ENCODE data around the gene C1orf198. TPM values are rescaled to one million over a fixed set of nuclear protein-coding genes. Genes with fewer than 3 reads are reported as not detected.

The C1orf198 gene
- total RNA-seq, 2 donors from 2014 or later: 3.7 to 20.6 TPM

DNA sequence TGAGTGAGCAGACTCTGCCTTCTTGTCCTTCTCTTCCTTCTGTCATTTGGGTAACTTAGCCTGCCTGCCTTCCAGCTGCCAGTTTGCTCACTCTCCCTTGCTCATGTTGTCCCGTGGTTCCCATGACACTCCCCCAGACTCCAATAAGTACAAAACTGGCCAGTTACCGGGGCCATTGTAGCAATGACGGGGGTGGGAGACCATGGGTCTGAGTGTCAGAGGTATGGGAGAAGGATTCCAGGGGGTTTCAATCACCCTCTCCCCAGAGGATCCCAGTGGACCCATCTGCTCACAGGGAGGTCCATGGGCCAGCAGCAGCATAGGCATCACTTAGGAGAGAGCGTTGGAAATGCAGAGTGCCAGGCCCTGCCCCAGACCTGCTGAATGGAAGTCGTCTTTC, 69.8 kb downstream of the C1orf198 start:
- no peaks in the 10 kb centered on the region for H3K9me3 ChIP-seq (ENCODE audit: control insufficient read depth, low read length, poor library complexity, severe bottlenecking)
- peaks cover 2% of the 10 kb centered on the region for H3K36me3 Mint-ChIP-seq (ENCODE audit: low read depth)
- peaks cover 57% of the 10 kb centered on the region for H3K27me3 Mint-ChIP-seq
- ATAC-seq (no peak), DNase-seq (no peak)
- H3K4me3 Mint-ChIP-seq: no peak overlapping the region
- peaks cover 4% of the 10 kb centered on the region for H3K4me1 Mint-ChIP-seq
- no peak overlapping the region for H3K27ac Mint-ChIP-seq

DNA sequence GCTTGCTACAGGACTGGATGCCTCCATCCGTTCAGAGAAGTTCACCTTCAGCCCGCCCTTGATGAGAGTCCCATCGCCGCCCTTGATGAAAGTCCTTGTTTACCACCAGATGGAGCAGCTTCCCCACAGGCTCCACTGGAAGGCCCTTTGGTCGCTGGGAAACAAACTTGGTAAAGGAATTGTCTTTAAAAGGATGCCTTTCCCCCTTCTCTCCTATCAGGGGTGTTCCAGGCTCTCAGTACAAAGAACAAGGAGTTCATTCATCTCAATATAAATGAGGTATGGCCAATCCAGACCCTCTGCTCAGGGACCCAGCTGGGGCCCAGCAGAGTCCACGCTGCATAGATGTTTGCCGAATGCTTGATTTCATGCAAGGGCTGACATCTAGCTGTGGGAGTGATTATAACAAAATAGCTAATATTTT, 70.4 kb downstream of the C1orf198 start:
- no peaks in the 10 kb centered on the region for H3K9me3 ChIP-seq (ENCODE audit: control insufficient read depth, low read length, poor library complexity, severe bottlenecking)
- peaks cover 2% of the 10 kb centered on the region for H3K36me3 Mint-ChIP-seq (ENCODE audit: low read depth)
- DNase-seq (no peak), ATAC-seq (no peak)
- peaks cover 6% of the 10 kb centered on the region for H3K4me1 Mint-ChIP-seq
- H3K4me3 Mint-ChIP-seq: no peak overlapping the region
- H3K27ac Mint-ChIP-seq: no peak overlapping the region
- peaks cover 62% of the 10 kb centered on the region for H3K27me3 Mint-ChIP-seq

DNA sequence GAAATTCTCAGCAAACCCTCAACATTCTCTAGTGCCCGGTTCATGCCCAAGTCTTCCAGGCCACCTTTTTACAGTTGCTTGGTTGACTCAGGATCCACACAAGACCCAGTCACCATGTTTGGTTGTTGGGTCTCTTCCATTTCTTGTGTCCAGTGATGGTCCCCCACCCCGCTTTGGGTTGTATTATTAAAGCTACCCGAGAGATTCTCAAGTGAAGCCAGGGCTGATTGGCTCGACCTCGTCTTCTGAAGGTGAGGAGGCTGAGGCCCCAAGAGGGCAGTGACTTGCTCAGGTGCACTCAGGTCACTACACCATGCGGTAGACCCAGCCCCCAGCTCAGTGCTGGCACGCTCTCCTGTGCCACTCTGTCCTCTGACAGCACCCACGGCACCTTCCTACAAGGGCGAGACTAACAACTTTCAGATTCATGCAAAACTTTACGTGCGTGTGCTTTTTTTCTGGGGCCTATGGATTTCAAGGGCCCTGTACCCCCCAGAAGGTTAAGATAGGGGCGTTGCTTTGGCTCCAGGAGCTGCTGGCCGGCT, 70.9 kb downstream of the C1orf198 start:
- H3K4me3 Mint-ChIP-seq: no peak overlapping the region
- peaks cover 6% of the 10 kb centered on the region for H3K4me1 Mint-ChIP-seq
- peaks cover 2% of the 10 kb centered on the region for H3K36me3 Mint-ChIP-seq (ENCODE audit: low read depth)
- no peaks in the 10 kb centered on the region for H3K9me3 ChIP-seq (ENCODE audit: control insufficient read depth, low read length, poor library complexity, severe bottlenecking)
- DNase-seq: no peak
- peaks cover 66% of the 10 kb centered on the region for H3K27me3 Mint-ChIP-seq
- no peak overlapping the region for H3K27ac Mint-ChIP-seq
- no peak for ATAC-seq

DNA sequence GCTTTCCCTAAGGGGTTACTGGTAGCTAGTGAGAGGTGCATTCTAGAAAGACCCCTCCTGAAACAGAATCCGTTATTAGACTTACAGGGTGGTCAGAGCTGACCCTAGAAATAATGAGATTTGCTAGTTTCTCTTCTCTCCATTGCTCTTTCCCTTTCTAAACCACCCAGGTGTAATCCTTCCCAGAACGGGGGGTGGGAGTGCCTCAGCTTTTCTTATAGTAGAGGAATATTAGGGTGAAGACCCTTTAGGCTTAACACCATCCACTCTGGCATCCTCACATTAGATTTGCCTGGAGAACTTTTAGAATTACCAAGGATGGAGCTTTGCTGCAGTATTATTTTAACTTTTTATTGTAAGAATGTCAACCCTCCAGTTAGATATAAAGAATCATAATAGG, 71.7 kb downstream of the C1orf198 start:
- no peaks in the 10 kb centered on the region for H3K9me3 ChIP-seq (ENCODE audit: control insufficient read depth, low read length, poor library complexity, severe bottlenecking)
- DNase-seq: no peak
- peaks cover 6% of the 10 kb centered on the region for H3K4me1 Mint-ChIP-seq

DNA sequence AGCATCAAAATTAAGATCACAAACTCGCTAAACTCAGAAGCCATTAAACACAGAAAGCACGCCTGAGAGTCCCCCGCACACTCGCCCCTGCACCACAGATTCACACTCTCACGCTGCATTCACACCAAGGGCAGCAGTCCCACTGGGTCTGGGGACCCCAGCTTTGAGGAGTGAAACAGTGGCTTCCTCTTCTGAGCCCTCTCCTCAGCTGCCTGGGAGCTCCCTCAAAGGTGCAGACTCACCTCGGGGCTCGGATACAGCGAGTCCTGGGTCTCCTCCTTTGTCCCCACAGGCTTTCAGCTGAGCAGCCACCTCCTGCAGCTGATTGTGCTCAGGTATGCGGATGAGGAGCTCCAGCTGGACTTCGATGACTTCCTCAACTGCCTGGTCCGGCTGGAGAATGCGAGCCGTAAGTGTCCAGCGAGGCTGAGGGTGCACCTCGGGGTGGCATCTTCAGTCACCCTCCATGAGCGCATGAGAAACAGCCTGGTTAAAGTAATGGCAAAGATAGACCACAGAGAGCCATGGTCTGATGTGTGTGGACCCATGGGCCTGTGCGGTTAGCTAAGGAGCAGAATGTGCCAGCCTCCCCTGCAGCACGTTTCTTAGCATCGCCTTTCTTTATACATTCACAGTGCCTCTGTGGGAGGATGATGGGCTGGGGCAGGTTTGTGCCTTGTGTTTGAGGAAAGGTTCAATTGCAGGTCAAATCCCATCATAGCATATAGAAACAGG, 73.3 kb downstream of the C1orf198 start:
- no peak overlapping the region for H3K27ac Mint-ChIP-seq
- H3K36me3 Mint-ChIP-seq (ENCODE audit: low read depth): no peaks in the 10 kb centered on the region
- peaks cover 7% of the 10 kb centered on the region for H3K4me1 Mint-ChIP-seq
- H3K27me3 Mint-ChIP-seq: peaks cover 62% of the 10 kb centered on the region
- H3K9me3 ChIP-seq (ENCODE audit: control insufficient read depth, low read length, poor library complexity, severe bottlenecking): no peaks in the 10 kb centered on the region
- ATAC-seq: no peak
- no peak for DNase-seq
- H3K4me3 Mint-ChIP-seq: no peak overlapping the region

More for the DNA sequence above, 71.7 kb downstream of the C1orf198 start:
- Mint-ChIP-seq H3K27ac (no peak overlapping the region), H3K4me3 (no peak overlapping the region), H3K27me3 (peaks cover 67% of the 10 kb centered on the region), H3K36me3 (ENCODE audit: low read depth) (peaks cover under 1% of the 10 kb centered on the region)
- no peak for ATAC-seq

DNA sequence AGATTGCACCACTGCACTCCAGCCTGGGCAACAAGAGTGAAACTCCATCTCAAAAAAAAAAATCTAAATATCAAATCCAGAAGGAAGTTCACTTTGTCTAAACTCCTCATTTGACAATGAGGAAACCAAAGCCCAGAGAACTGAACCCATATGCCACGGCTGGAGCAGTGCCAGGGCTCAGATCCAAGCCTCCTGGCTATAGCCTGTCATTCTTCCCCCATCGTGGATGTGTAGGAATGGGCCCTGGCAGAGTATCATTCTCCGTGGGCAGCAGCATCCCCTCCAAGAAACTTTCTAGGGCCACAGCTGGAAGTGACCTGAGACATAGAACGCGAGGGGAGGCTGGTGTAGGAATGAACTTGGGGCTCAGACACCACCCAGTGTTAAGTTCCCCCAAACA, 73.9 kb downstream of the C1orf198 start:
- H3K27me3 Mint-ChIP-seq: peaks cover 63% of the 10 kb centered on the region
- ATAC-seq: no peak
- H3K9me3 ChIP-seq (ENCODE audit: control insufficient read depth, low read length, poor library complexity, severe bottlenecking): no peaks in the 10 kb centered on the region
- peaks cover 7% of the 10 kb centered on the region for H3K4me1 Mint-ChIP-seq
- no peak overlapping the region for H3K4me3 Mint-ChIP-seq
- H3K27ac Mint-ChIP-seq: no peak overlapping the region
- H3K36me3 Mint-ChIP-seq (ENCODE audit: low read depth): no peaks in the 10 kb centered on the region
- DNase-seq: no peak

DNA sequence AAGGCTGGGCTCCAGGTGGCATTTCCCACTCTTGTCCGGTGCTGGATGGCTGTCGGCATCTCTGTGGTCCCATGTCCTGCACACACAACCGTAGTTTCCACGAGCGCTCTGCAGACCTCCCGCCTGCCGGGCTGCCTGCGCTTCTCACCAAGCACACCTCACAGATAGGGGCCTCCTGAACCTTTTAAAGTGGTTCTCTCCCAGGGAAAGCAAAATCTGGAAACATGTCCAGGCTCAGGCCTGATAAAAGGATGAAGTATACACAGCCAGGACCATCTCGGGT, 74.9 kb downstream of the C1orf198 start:
- Mint-ChIP-seq H3K27ac (no peak overlapping the region), H3K36me3 (ENCODE audit: low read depth) (no peaks in the 10 kb centered on the region)
- no peak for ATAC-seq

DNA sequence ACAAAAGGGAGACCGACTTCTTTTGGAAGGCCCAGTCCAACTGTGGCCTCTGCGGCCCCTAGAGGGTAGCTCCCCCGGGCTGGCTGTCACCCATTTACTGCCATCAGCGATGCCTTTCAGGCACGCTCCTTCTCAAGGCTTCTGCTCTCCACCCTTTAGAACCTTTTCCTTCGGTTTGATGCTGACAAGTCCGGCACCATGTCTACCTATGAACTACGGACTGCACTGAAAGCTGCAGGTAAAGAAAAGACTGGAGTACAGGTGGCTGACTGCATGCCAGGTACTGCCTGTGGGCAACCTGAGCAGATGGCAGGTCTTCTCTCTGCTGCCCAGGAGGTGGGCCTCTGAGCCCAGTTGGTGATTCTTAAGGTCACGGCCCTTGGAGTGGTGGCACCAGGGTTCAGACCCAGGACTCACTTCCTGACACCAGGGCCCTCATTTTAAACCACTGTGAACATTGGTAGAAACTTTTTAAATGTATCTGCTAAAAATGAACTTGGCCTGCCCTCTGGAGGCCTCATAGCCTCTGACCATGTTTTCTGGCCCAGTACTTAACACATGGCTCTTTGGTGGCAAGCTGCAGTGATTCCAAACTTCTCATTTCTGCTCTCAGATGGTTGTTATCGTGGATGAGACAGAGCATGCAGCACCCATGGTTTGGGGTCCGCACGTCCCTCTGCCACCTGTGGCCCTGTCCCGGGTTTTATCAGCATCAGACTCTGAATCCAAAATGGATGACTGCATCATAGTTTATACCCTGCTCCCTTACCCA, 75.4 kb downstream of the C1orf198 start:
- H3K4me3 Mint-ChIP-seq: no peak overlapping the region
- H3K36me3 Mint-ChIP-seq (ENCODE audit: low read depth): no peaks in the 10 kb centered on the region
- ATAC-seq: no peak
- no peak overlapping the region for H3K27ac Mint-ChIP-seq
- H3K4me1 Mint-ChIP-seq: peaks cover 5% of the 10 kb centered on the region
- H3K9me3 ChIP-seq (ENCODE audit: control insufficient read depth, low read length, poor library complexity, severe bottlenecking): no peaks in the 10 kb centered on the region
- peaks cover 61% of the 10 kb centered on the region for H3K27me3 Mint-ChIP-seq
- DNase-seq: no peak

More for the DNA sequence above, 74.9 kb downstream of the C1orf198 start:
- H3K27me3 Mint-ChIP-seq: peaks cover 60% of the 10 kb centered on the region
- H3K4me3 Mint-ChIP-seq: no peak overlapping the region
- peaks cover 5% of the 10 kb centered on the region for H3K4me1 Mint-ChIP-seq
- no peaks in the 10 kb centered on the region for H3K9me3 ChIP-seq (ENCODE audit: control insufficient read depth, low read length, poor library complexity, severe bottlenecking)
- DNase-seq: no peak

DNA sequence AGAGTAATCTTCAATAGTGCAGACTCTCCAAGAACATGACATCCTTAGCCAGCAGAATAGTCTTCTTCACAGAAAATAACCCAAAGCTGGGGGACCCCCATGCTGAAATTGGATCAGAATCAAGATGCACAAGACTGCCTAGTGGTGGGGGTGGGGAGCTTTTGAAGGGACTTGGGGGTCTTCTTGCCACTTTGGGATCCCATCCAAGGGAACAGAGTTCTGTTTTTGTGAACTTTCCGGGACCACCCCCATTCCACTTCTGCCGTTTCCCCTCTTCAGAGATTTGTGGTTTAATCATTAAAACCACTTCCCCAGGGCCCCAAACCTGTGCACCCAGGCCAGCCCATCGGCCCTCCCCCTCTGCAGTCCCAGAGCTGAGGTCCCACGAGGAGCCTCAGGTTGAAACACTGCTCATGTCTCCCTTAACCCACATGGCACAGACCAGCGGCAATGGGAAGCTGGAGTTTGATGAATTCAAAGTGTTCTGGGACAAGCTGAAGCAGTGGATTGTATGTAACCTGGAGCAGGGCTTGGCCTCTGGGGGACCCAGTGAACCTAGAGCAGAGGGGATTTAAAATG, 76.2 kb downstream of the C1orf198 start:
- ATAC-seq: no peak
- peaks cover 59% of the 10 kb centered on the region for H3K27me3 Mint-ChIP-seq
- H3K36me3 Mint-ChIP-seq (ENCODE audit: low read depth): no peaks in the 10 kb centered on the region
- no peak for DNase-seq
- H3K4me3 Mint-ChIP-seq: no peak overlapping the region
- H3K9me3 ChIP-seq (ENCODE audit: control insufficient read depth, low read length, poor library complexity, severe bottlenecking): no peaks in the 10 kb centered on the region
- H3K4me1 Mint-ChIP-seq: peaks cover 5% of the 10 kb centered on the region
- H3K27ac Mint-ChIP-seq: no peak overlapping the region

DNA sequence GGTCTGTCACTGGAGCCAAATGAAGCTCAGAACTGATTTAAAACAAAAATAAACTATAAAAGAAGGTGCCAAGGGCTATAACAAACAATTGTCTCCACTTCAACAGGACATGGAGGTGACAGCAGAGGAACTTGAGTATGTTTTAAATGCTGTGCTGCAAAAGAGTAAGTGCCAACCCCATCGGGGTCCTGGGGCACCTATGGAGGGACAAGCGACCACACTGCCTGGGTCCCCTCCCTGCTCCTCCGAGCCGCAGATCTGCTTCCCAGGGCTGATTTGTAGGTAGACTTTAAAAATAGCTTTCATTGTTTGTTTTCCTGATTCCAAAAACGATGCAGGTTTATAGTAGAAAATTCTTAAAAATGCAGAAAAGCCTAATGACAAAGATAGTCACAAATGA, 78.3 kb downstream of the C1orf198 start:
- peaks cover 5% of the 10 kb centered on the region for H3K4me1 Mint-ChIP-seq
- DNase-seq: no peak
- no peak for ATAC-seq
- H3K27ac Mint-ChIP-seq: no peak overlapping the region
- H3K27me3 Mint-ChIP-seq: peaks cover 64% of the 10 kb centered on the region
- no peak overlapping the region for H3K4me3 Mint-ChIP-seq
- H3K9me3 ChIP-seq (ENCODE audit: control insufficient read depth, low read length, poor library complexity, severe bottlenecking): no peaks in the 10 kb centered on the region
- H3K36me3 Mint-ChIP-seq (ENCODE audit: low read depth): no peaks in the 10 kb centered on the region

DNA sequence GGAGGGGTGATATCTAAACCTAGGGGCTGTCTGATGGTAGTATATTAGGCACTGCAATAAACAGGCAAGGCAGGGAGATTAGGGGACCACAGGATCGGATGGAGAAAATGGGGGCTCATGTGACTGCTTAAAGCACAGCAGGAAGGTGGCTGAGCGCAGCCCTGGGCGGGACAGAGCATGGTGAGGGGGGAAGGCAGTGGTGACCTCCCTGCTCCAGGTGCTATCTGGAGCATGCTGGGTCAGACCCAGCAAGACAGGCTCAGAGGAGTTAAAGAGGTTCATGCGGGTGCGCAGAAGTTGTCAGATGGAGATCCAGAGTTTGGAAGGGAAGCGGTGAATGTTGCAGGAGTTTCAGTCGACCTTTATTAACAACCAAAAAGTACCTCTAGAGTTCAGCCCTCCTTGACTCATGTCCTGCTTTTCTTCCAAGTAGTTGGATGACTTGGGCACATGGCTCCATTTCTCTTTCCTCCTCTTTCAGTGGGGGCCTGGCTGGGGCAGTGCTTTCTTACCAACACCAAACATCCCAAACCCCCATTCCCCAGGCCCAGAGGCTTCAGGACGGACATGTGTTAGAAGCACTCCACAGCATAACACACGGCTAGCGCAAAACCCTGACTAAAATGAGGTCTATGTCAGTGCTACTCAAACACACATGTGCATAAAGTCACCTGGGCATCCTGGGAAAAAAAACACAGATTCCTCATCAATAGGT, 79.6 kb downstream of the C1orf198 start:
- no peaks in the 10 kb centered on the region for H3K9me3 ChIP-seq (ENCODE audit: control insufficient read depth, low read length, poor library complexity, severe bottlenecking)
- no peak overlapping the region for H3K4me3 Mint-ChIP-seq
- DNase-seq (no peak), ATAC-seq (no peak)
- H3K27me3 Mint-ChIP-seq: peaks cover 59% of the 10 kb centered on the region
- H3K36me3 Mint-ChIP-seq (ENCODE audit: low read depth): no peaks in the 10 kb centered on the region
- no peak overlapping the region for H3K27ac Mint-ChIP-seq
- peaks cover 5% of the 10 kb centered on the region for H3K4me1 Mint-ChIP-seq

DNA sequence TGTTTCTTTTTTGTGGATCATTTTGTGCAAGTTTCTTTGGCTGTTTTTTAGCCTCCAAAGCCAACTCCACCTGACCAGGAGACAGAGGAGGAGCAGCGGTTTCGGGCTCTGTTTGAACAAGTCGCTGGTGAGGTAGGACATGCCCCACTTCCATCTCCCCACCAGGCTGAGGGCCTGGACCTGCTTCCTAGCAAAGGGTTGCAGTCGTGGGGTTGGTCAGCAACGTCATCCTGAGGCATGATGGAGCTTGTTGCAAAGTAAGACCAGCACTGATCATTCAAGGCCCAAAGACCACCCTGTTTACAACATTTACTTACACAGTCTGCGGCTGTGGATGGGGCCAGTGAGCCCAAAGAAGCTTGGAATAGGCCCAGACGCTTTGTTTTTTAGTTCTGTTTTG, 80.8 kb downstream of the C1orf198 start:
- H3K4me1 Mint-ChIP-seq: peaks cover 3% of the 10 kb centered on the region
- H3K27me3 Mint-ChIP-seq: peaks cover 48% of the 10 kb centered on the region
- DNase-seq (no peak), ATAC-seq (no peak)
- no peak overlapping the region for H3K4me3 Mint-ChIP-seq
- no peaks in the 10 kb centered on the region for H3K9me3 ChIP-seq (ENCODE audit: control insufficient read depth, low read length, poor library complexity, severe bottlenecking)
- no peak overlapping the region for H3K27ac Mint-ChIP-seq
- H3K36me3 Mint-ChIP-seq (ENCODE audit: low read depth): no peaks in the 10 kb centered on the region

Measured in T-helper 17 cell (primary cell).